MG63 (cell line): ENCODE data around the gene DHCR24. TPM values are rescaled to one million over a fixed set of nuclear protein-coding genes. Genes with fewer than 3 reads are reported as not detected.

Experiments used
- DNase-seq: peaks from one replicate; pipeline ENCODE4 v3.0.0-alpha.2; 2020
- H3K27me3 ChIP-seq: fragments of 250-450 bp; sonication (Bioruptor Pico); 2 replicates; pipeline ENCODE4 v1.5.1; 2020; ENCODE audit warnings: mild to moderate bottlenecking, moderate library complexity
- H3K36me3 ChIP-seq: fragments of 250-450 bp; sonication (Bioruptor Pico); 2 replicates; pipeline ENCODE4 v1.5.1; 2020; ENCODE audit warnings: mild to moderate bottlenecking, moderate library complexity
- H3K4me3 ChIP-seq: fragments of 250-450 bp; sonication (Bioruptor Pico); 2 replicates; pipeline ENCODE4 v1.5.1; 2020; ENCODE audit warnings: mild to moderate bottlenecking, moderate library complexity
- H3K9me3 ChIP-seq: fragments of 250-450 bp; sonication (Bioruptor Pico); 2 replicates; pipeline ENCODE4 v1.5.1; 2020; ENCODE audit warnings: mild to moderate bottlenecking, moderate library complexity
- total RNA-seq: library from RNA; depleted of rRNA; stranded (reverse); fragments of >200 nt; shearing (Covaris generic); gene quantifications from 2 replicates; pipeline ENCODE4 v1.2.3, GENCODE V29; 2014; ENCODE audit warnings: low replicate concordance

DHCR24 gene
- total RNA-seq, 1 experiment from 2014 or later = 165 TPM

GRCh38 chr1:54872036-54872331 lies 15.0 kb downstream of the DHCR24 start:
- Histone ChIP-seq H3K27me3 (no peaks in the 10 kb centered on the region), H3K36me3 (peaks cover 90% of the 10 kb centered on the region), H3K4me3 (no peak overlapping the region), H3K9me3 (no peaks in the 10 kb centered on the region)
- DNase-seq = no peak

- H3K4me3 ChIP-seq = no peak overlapping the region
- H3K36me3 ChIP-seq = peaks cover 94% of the 10 kb centered on the region
- H3K27me3 ChIP-seq = no peaks in the 10 kb centered on the region
- DNase-seq = no peak
- no peaks in the 10 kb centered on the region for H3K9me3 ChIP-seq
Observed at GRCh38 chr1:54871275-54872035, 15.5 kb downstream of the DHCR24 start.

DNA sequence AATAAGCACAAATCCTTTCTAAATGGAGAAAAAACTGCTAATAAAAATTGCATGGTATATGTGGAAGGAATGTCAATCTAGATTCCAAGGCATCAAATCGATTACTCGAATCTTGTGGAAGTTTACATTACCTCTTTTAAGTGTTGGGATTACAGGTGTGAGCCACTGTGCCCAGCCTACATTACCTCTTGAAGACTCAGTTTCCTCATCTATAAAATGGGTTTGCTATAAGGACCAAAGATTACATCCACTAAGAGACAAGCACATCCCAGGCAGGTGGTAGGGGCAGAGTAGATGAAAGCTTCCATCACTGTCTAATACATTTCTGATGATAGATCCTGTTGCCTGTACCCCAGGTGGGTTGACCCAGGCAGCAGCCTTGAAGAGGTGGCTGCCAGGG lies 16.1 kb downstream of the DHCR24 start:
- Histone ChIP-seq H3K27me3 (no peaks in the 10 kb centered on the region), H3K4me3 (no peak overlapping the region), H3K9me3 (no peaks in the 10 kb centered on the region), H3K36me3 (peaks cover 94% of the 10 kb centered on the region)
- no peak for DNase-seq

GRCh38 chr1:54869173-54869851 lies 17.7 kb downstream of the DHCR24 start:
- Histone ChIP-seq H3K4me3 (no peak overlapping the region), H3K36me3 (peaks cover 92% of the 10 kb centered on the region), H3K9me3 (no peaks in the 10 kb centered on the region), H3K27me3 (no peaks in the 10 kb centered on the region)
- DNase-seq = no peak

GRCh38 chr1:54867717-54868057 lies 19.3 kb downstream of the DHCR24 start:
- DNase-seq = no peak
- H3K9me3 ChIP-seq = no peaks in the 10 kb centered on the region
- no peaks in the 10 kb centered on the region for H3K27me3 ChIP-seq
- peaks cover 88% of the 10 kb centered on the region for H3K36me3 ChIP-seq
- no peak overlapping the region for H3K4me3 ChIP-seq

GRCh38 chr1:54866801-54867716 lies 19.9 kb downstream of the DHCR24 start:
- Histone ChIP-seq H3K36me3 (peaks cover 88% of the 10 kb centered on the region), H3K9me3 (no peaks in the 10 kb centered on the region), H3K27me3 (no peaks in the 10 kb centered on the region), H3K4me3 (no peak overlapping the region)
- no peak for DNase-seq

DNA sequence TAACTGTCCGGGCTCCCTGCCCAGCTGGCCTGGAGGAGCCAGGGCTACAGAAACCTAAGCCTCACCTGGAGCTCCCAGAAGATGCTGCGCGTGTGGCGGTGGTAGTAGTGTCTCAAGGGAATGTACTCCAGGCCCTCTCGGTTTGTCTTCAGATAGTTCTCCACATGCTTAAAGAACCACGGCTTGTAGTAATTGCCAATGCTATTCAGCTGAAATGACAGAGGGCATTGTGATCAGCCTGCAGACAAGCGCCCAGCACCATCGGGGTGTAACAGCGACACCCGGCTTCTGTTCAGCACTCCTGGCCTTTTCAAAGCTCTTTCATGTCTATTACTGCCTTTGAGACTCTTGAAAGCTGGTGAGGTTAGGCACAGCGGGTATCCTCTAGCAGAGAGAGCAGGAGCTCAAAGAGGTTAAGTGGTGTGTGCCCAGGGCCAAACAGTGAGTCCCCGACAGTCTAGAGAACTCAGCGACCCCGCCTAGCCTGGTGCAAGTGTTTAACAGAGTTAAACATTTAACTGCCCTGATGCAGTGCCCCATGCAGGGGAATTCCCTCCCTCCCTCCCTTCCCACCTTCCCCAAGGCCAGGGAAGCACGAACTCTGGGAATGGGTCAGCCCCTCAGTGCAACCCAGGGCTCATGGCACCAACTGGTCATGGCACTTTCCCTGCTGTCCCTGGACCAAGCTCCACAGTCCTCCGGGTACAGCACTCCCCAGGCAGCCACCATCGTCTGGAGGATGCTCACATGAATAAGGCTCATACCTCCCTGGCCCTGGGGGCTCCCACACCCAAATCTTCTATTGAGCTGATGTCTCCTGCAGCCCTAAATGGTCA lies 21.5 kb downstream of the DHCR24 start:
- H3K9me3 ChIP-seq = no peaks in the 10 kb centered on the region
- no peak overlapping the region for H3K4me3 ChIP-seq
- peaks cover 80% of the 10 kb centered on the region for H3K36me3 ChIP-seq
- DNase-seq = no peak
- no peaks in the 10 kb centered on the region for H3K27me3 ChIP-seq

DNA sequence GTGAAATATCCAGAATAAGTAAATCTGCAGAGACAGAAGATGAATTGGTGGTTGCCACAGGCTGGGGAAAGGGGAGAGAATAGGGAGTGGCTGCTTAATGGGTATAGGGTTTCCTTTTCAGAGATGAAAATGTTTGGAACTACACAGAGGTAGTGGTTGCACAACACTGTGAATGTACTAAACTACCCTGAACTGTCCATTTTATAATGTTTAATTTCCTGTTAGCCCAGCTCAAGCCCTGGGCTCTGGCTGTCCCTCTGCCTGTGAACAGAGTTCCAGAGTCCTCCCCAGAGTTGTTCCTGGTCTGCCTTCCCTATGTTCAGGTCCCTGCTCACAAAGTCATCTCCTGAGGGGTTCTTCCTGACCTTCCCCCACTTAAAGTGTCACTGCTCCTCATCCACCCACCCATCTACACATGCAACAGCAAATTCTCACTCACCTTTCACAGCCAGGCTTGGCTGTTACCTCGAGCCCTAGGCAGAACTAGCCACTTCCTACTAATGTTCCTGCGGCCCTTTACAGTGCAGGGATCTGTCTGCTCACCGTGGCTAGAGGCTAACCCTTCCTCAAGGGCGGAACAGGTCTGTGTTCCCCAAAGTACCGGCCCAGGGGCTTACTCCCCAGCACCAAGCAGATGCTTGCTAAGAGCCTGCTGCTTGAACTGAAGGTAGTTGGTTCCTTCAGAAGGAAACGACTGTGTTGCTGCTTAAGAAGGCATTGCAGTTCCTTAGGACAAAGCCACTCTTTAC lies 22.4 kb downstream of the DHCR24 start:
- no peak for DNase-seq
- Histone ChIP-seq H3K27me3 (no peaks in the 10 kb centered on the region), H3K36me3 (peaks cover 79% of the 10 kb centered on the region), H3K4me3 (no peak overlapping the region), H3K9me3 (no peaks in the 10 kb centered on the region)

- Histone ChIP-seq H3K4me3 (no peak overlapping the region), H3K36me3 (peaks cover 78% of the 10 kb centered on the region), H3K27me3 (no peaks in the 10 kb centered on the region), H3K9me3 (no peaks in the 10 kb centered on the region)
- DNase-seq = no peak
Observed at GRCh38 chr1:54863267-54863665, 23.7 kb downstream of the DHCR24 start.

DNA sequence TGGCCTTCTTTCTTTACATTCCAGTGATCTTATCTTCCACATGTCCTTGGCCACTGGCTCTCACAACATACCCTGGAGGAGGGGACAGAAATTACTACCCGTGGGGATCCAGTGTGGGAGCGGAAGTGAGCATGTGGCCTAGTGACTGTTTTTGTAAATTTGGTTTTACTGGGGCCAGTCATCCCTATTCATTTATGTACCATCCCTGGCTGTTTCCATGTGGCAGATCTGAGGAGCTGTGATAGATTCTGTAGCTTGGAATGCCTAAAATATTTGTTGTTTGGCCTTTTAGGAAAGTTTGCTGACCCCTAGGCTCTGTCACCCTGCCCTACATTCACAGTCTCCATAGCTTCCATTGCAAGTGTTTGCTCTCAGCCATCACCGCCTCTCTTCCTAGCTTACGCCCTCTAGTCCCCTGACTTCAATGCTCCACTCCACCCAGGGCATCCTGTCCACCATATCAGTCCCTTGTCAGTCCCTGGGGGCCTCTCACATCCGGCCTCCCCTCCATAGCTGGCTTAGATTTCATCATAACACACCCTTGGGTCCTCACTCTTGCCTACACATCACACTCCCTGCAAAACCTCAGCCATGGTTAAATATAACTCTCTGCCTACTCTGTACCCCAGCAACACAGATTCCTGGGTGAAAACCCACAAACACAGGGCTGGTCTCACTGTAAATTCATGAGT lies 25.8 kb downstream of the DHCR24 start:
- H3K9me3 ChIP-seq = no peaks in the 10 kb centered on the region

DNA sequence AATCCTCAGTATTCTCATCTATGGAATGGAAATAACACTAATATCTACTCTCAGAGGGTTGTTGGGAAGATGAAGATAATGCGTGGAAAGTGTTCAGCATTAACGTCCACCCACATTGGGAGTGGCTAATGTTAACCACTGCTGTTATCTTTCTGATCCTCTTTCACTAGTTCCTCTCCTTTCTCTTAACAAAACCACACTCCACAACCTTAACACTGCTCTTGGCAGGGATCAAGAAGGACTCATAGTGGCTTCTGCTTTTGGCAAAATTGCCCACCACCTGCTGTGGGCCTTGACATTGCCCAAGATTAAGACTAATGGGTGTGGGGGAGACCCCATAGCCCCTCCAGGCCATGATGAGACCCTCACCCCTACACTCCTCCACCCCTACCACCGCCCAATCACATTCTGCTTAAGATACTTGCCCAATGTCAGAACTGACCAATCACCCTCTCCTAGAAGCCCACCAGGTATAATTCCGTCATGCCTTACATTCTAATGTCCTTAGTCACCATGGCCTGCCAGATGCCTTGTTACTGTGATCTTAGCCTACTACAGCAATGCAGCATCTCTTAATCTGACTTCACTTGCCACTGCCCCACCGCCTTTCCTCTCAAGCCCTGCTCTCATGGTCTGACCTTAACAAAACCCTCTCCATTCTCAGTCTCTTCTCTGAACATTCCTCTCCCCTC lies 27.1 kb downstream of the DHCR24 start:
- Histone ChIP-seq H3K36me3 (peaks cover 77% of the 10 kb centered on the region), H3K4me3 (no peak overlapping the region), H3K9me3 (no peaks in the 10 kb centered on the region), H3K27me3 (no peaks in the 10 kb centered on the region)
- DNase-seq = no peak

More for the DNA sequence above, 25.8 kb downstream of the DHCR24 start:
- H3K36me3 ChIP-seq = peaks cover 76% of the 10 kb centered on the region
- H3K27me3 ChIP-seq = no peaks in the 10 kb centered on the region
- H3K4me3 ChIP-seq = no peak overlapping the region
- no peak for DNase-seq

DNA sequence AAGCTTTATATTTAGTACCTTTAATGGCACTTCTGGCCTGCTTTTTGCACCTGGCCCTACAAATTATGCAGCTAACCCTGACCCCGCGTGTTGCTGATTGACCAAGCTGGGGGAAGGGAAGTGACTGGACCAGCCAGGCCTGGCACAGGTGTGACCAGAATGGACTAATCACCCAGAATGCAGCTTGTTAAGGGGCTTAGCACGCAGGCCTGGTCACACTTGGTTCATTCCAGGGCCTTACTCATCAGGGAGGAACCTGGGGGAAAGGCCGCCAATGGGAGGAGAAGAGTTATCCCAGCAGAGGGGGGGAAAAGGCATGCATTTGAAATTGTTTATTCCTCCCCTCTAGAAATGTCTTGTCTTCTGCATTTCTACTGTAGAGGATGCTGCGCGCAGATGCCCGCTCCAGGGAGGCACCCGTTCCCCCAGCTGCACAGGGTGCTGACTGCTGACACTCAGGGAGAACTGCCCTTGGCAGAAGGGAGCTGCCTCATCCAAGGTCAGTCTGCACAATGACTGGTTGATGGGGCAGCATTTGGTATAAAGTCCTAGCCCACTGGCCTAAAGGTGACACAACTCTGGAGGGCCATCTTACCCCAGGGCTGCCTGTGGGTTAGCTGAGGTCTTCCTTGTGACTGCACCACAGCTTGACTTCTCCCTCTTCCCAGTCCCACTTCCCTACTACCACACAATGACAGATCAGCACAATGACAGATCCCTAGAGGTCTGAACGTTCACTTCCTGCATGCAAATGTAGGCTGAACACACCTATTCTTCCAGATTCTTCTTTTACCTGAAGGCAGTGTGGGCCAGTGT lies 29.0 kb downstream of the DHCR24 start:
- Histone ChIP-seq H3K27me3 (no peaks in the 10 kb centered on the region), H3K4me3 (no peak overlapping the region), H3K36me3 (peaks cover 77% of the 10 kb centered on the region), H3K9me3 (no peaks in the 10 kb centered on the region)
- DNase-seq = peak; percentile 71

GRCh38 chr1:54857141-54857540 lies 29.9 kb downstream of the DHCR24 start:
- no peaks in the 10 kb centered on the region for H3K27me3 ChIP-seq
- peaks cover 80% of the 10 kb centered on the region for H3K36me3 ChIP-seq
- no peaks in the 10 kb centered on the region for H3K9me3 ChIP-seq
- no peak for DNase-seq
- H3K4me3 ChIP-seq = no peak overlapping the region

- Histone ChIP-seq H3K27me3 (no peaks in the 10 kb centered on the region), H3K4me3 (no peak overlapping the region), H3K36me3 (peaks cover 82% of the 10 kb centered on the region), H3K9me3 (no peaks in the 10 kb centered on the region)
- DNase-seq = no peak
Observed at GRCh38 chr1:54854381-54855020, 32.5 kb downstream of the DHCR24 start.
